ENCODE results near the gene DNAJC1.

GRCh38 chr10:21991785-21992184 lies 11.7 kb downstream of the DNAJC1 start:
- no peak for TF ChIP-seq NANOG (IDR thresholded peaks at IDR 0.05; ENCODE audit: insufficient read depth, low read depth, low read length, poor library complexity, severe bottlenecking)
- no peak for TF ChIP-seq YY1 (IDR thresholded peaks at IDR 0.05; ENCODE audit: low read depth, low read length)
- TF ChIP-seq, protein P1, sequence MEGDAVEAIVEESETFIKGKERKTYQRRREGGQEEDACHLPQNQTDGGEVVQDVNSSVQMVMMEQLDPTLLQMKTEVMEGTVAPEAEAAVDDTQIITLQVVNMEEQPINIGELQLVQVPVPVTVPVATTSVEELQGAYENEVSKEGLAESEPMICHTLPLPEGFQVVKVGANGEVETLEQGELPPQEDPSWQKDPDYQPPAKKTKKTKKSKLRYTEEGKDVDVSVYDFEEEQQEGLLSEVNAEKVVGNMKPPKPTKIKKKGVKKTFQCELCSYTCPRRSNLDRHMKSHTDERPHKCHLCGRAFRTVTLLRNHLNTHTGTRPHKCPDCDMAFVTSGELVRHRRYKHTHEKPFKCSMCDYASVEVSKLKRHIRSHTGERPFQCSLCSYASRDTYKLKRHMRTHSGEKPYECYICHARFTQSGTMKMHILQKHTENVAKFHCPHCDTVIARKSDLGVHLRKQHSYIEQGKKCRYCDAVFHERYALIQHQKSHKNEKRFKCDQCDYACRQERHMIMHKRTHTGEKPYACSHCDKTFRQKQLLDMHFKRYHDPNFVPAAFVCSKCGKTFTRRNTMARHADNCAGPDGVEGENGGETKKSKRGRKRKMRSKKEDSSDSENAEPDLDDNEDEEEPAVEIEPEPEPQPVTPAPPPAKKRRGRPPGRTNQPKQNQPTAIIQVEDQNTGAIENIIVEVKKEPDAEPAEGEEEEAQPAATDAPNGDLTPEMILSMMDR (IDR thresholded peaks at IDR 0.05; ENCODE audit: control extremely low read depth in 1 of 3, insufficient read depth in 1 of 3, low read depth in 1 of 3, low read length in 3 of 3): no peak
- TF ChIP-seq POLR2A (IDR thresholded peaks at IDR 0.05; ENCODE audit: control extremely low read depth in 1 of 2, low read depth in 2 of 2, low read length in 2 of 2): no peak
- TF ChIP-seq JUND (IDR thresholded peaks at IDR 0.05; ENCODE audit: low read length): no peak
- TF ChIP-seq SRF (IDR thresholded peaks at IDR 0.05; ENCODE audit: low read depth, low read length): no peak
- TF ChIP-seq CREB1 (IDR thresholded peaks at IDR 0.05): no peak
- TF ChIP-seq CEBPB (IDR thresholded peaks at IDR 0.05; ENCODE audit: low read depth, low read length): no peak
- no peak for TF ChIP-seq RAD21 (IDR thresholded peaks at IDR 0.05 in 1 of 2, conservative IDR thresholded peaks at IDR 0.05 in 1 of 2; ENCODE audit: low read depth in 2 of 2, low read length in 2 of 2)
- TF ChIP-seq, protein P2, sequence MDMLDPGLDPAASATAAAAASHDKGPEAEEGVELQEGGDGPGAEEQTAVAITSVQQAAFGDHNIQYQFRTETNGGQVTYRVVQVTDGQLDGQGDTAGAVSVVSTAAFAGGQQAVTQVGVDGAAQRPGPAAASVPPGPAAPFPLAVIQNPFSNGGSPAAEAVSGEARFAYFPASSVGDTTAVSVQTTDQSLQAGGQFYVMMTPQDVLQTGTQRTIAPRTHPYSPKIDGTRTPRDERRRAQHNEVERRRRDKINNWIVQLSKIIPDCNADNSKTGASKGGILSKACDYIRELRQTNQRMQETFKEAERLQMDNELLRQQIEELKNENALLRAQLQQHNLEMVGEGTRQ (IDR thresholded peaks at IDR 0.05; ENCODE audit: low read length): no peak
